ENCODE measurements around the gene SCN8A. TPM values are rescaled to one million over a fixed set of nuclear protein-coding genes. Genes with fewer than 3 reads are reported as not detected.

Gene SCN8A
- total RNA-seq, 1 donor from 2014 or later: 5.0 TPM

DNA sequence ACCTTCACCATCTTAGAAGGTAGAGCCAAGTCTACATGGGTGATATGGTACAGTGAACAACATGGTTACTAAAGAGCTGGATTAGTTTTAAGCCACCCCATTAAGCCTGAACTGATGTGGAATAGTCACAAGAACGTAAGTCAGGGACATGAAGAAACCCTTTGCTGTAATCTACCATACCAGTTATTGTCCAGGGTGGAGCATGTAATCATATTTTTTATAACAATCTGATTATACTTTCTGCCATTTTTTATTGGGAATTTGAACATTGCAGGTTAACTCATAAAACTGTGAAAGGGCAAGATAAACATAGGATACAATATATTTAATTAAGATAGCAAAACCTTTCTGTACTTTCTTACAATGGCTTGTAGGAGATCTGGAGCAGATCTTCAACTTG, 153.9 kb downstream of the SCN8A start:
- Mint-ChIP-seq H3K36me3 (ENCODE audit: low read depth, unreplicated experiment) (peaks cover 5% of the 10 kb centered on the region), H3K27ac (ENCODE audit: unreplicated experiment) (peak overlapping the region; percentile 94), H3K4me1 (ENCODE audit: unreplicated experiment) (peaks cover 66% of the 10 kb centered on the region), H3K4me3 (ENCODE audit: unreplicated experiment) (no peak overlapping the region), H3K9me3 (ENCODE audit: unreplicated experiment) (no peaks in the 10 kb centered on the region), H3K27me3 (ENCODE audit: unreplicated experiment) (no peaks in the 10 kb centered on the region)
- TF ChIP-seq, protein P1, sequence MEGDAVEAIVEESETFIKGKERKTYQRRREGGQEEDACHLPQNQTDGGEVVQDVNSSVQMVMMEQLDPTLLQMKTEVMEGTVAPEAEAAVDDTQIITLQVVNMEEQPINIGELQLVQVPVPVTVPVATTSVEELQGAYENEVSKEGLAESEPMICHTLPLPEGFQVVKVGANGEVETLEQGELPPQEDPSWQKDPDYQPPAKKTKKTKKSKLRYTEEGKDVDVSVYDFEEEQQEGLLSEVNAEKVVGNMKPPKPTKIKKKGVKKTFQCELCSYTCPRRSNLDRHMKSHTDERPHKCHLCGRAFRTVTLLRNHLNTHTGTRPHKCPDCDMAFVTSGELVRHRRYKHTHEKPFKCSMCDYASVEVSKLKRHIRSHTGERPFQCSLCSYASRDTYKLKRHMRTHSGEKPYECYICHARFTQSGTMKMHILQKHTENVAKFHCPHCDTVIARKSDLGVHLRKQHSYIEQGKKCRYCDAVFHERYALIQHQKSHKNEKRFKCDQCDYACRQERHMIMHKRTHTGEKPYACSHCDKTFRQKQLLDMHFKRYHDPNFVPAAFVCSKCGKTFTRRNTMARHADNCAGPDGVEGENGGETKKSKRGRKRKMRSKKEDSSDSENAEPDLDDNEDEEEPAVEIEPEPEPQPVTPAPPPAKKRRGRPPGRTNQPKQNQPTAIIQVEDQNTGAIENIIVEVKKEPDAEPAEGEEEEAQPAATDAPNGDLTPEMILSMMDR (IDR thresholded peaks at IDR 0.05; ENCODE audit: unreplicated experiment): no peak
- DNase-seq (ENCODE audit: low spot score): no peak

DNA sequence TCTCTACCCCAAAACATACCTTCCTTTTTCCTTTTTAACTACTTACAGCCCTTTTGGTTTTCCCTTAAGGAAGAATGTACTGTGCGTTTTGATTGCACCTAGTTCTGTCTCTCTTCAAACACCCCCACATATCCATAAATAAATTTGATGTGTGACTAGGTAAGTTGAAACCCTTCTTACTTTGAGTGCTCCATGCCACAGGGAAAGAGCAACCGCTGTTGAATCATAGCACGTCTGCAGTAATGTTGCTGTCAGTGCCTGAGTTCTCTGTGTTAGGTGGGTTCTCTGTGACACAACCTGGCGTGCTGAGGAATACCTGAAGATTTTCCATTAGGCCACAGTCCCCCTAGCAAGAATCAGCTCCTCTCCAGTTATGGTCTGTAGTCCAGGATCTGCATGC, 155.4 kb downstream of the SCN8A start:
- Mint-ChIP-seq H3K27ac (ENCODE audit: unreplicated experiment) (no peak overlapping the region), H3K9me3 (ENCODE audit: unreplicated experiment) (no peaks in the 10 kb centered on the region), H3K4me3 (ENCODE audit: unreplicated experiment) (no peak overlapping the region), H3K36me3 (ENCODE audit: low read depth, unreplicated experiment) (no peaks in the 10 kb centered on the region), H3K27me3 (ENCODE audit: unreplicated experiment) (no peaks in the 10 kb centered on the region), H3K4me1 (ENCODE audit: unreplicated experiment) (peaks cover 69% of the 10 kb centered on the region)
- TF ChIP-seq, protein P1 (IDR thresholded peaks at IDR 0.05; ENCODE audit: unreplicated experiment): no peak
- DNase-seq (ENCODE audit: low spot score): no peak

DNA sequence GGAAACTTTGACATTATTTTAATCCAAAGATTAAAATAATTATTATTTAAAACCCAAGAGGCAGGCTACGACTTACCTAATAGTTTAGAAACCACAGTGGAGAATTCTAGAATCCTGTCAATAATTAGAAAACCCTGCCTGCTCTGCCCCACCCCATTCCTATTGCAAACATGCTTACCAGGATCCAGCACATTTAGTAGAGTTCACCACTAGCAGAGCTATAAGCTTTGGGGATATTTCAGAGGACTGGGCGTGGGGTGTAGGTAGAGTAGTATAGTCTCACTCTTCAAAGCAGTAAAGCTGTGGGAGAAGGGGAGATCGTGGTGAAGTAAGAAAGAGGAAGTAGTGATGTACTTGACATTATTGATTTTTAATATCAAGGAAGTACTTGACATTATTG, 157.2 kb downstream of the SCN8A start:
- H3K27me3 Mint-ChIP-seq (ENCODE audit: unreplicated experiment): no peaks in the 10 kb centered on the region
- TF ChIP-seq, protein P1 (IDR thresholded peaks at IDR 0.05; ENCODE audit: unreplicated experiment): no peak
- no peak overlapping the region for H3K27ac Mint-ChIP-seq (ENCODE audit: unreplicated experiment)
- peaks cover 62% of the 10 kb centered on the region for H3K4me1 Mint-ChIP-seq (ENCODE audit: unreplicated experiment)
- H3K9me3 Mint-ChIP-seq (ENCODE audit: unreplicated experiment): no peaks in the 10 kb centered on the region
- no peak overlapping the region for H3K4me3 Mint-ChIP-seq (ENCODE audit: unreplicated experiment)
- DNase-seq (ENCODE audit: low spot score): no peak
- no peaks in the 10 kb centered on the region for H3K36me3 Mint-ChIP-seq (ENCODE audit: low read depth, unreplicated experiment)

DNA sequence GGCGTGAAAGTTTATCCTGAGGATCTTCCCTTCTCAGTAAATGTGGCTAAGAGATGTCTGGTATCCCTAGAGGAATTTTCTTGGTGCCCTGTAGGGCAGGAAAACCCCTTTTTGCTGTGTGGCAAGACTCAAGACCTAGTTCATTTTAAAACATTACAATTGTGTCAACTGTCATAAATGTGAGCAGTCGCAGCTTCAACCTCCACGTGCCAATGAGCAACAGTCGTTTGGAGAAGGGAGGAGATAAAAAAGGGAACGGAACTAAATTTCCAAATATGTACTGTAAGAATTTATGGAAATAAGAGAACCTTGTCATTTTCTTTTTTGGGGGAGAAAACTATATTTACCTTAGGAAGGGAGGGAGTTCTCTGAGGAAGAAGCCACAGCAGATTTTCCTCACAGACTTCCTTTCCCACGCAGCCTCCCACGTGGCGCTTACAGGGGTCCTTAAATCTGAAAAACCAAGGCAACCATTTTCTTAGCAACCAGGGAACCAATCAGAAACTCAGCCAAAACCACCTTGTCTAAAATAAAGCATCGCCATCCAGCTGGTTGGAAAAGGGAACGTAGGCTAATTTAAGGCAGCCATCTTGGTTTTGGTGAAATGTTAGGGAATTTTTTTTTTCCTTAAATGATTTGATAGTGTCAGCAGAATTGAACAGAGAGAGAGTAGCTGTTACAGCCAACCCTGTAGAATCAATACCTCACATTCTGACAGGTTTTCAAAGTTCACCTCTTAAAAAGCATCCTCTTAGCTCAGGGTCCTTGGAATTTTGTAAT, 158.4 kb downstream of the SCN8A start:
- Mint-ChIP-seq H3K27me3 (ENCODE audit: unreplicated experiment) (no peaks in the 10 kb centered on the region), H3K36me3 (ENCODE audit: low read depth, unreplicated experiment) (no peaks in the 10 kb centered on the region), H3K27ac (ENCODE audit: unreplicated experiment) (no peak overlapping the region), H3K4me3 (ENCODE audit: unreplicated experiment) (no peak overlapping the region), H3K9me3 (ENCODE audit: unreplicated experiment) (no peaks in the 10 kb centered on the region), H3K4me1 (ENCODE audit: unreplicated experiment) (peaks cover 65% of the 10 kb centered on the region)
- TF ChIP-seq, protein P1 (IDR thresholded peaks at IDR 0.05; ENCODE audit: unreplicated experiment): no peak
- DNase-seq (ENCODE audit: low spot score): no peak

DNA sequence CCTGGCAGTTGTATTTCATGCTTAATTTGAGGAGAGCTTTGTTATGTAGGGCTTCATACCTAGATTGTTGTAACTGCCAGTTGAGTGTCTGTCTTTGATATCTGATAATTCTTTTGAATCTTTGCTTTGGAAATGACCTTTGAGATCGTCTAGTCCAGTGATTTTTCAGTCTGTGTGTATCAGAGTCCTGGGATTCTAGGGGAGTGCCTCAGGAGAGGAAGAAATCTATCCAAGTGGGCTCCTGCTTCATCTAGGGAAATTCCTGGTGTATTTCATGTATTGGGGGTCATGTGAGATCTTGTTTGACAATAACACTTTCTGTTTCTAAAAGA, 158.9 kb downstream of the SCN8A start:
- Mint-ChIP-seq H3K36me3 (ENCODE audit: low read depth, unreplicated experiment) (no peaks in the 10 kb centered on the region), H3K4me3 (ENCODE audit: unreplicated experiment) (no peak overlapping the region), H3K4me1 (ENCODE audit: unreplicated experiment) (peaks cover 63% of the 10 kb centered on the region), H3K27me3 (ENCODE audit: unreplicated experiment) (no peaks in the 10 kb centered on the region), H3K9me3 (ENCODE audit: unreplicated experiment) (no peaks in the 10 kb centered on the region), H3K27ac (ENCODE audit: unreplicated experiment) (no peak overlapping the region)
- no peak for DNase-seq (ENCODE audit: low spot score)
- TF ChIP-seq, protein P1 (IDR thresholded peaks at IDR 0.05; ENCODE audit: unreplicated experiment): no peak
